GM19193 (cell line): ENCODE measurements around the gene GSTM3.

Experiments
- POLR2A ChIP-seq: IDR thresholded peaks from 4 replicates; pipeline ENCODE4 v1.6.1; 2011; ENCODE audit not compliant: insufficient read depth, insufficient read length; ENCODE audit errors: extremely low read depth

Gene GSTM3

GRCh38 chr1:109767637-109768334 lies 26.9 kb upstream of the GSTM3 start:
- no peak for TF ChIP-seq POLR2A

GRCh38 chr1:109765896-109766615 lies 25.2 kb upstream of the GSTM3 start:
- no peak for TF ChIP-seq POLR2A

- TF ChIP-seq POLR2A, result no peak
Observed at GRCh38 chr1:109765483-109765815, 24.6 kb upstream of the GSTM3 start.

GRCh38 chr1:109764561-109765482 lies 24.0 kb upstream of the GSTM3 start:
- TF ChIP-seq POLR2A, result no peak

GRCh38 chr1:109763646-109764415 lies 23.0 kb upstream of the GSTM3 start, which contains the start of gene EPS8L3:
Gene EPS8L3, minus strand, starts transcription at chr1:109763923. Its CDS starts 2,174 bp downstream, at chr1:109761749.
- TF ChIP-seq POLR2A, result no peak

- TF ChIP-seq POLR2A, result no peak
Observed at GRCh38 chr1:109762821-109763645, 22.2 kb upstream of the GSTM3 start.

- no peak for TF ChIP-seq POLR2A
Observed at GRCh38 chr1:109762039-109762585, 21.3 kb upstream of the GSTM3 start.

GRCh38 chr1:109761227-109762038 lies 20.6 kb upstream of the GSTM3 start:
- no peak for TF ChIP-seq POLR2A

GRCh38 chr1:109760581-109761226 lies 19.9 kb upstream of the GSTM3 start:
- TF ChIP-seq POLR2A, result no peak

GRCh38 chr1:109759513-109760334 lies 18.9 kb upstream of the GSTM3 start:
- TF ChIP-seq POLR2A, result no peak
